ENCODE results near the gene SNAP25. TPM values are rescaled to one million over a fixed set of nuclear protein-coding genes. Genes with fewer than 3 reads are reported as not detected.

Gene SNAP25
- total RNA-seq, 2 donors from 2014 or later: 0.67 to 2.2 TPM

- no peak overlapping the region for H3K4me3 ChIP-seq
- H3K27ac ChIP-seq: no peak overlapping the region
- no peak for DNase-seq
- intact Hi-C loops (cut with DNase I): no loop called here
- no peak for TF ChIP-seq CTCF (IDR thresholded peaks at IDR 0.05)
- no peak overlapping the region for H3K9ac ChIP-seq (ENCODE audit: low read depth in 2 of 2, low read length in 2 of 2)
- no peaks in the 10 kb centered on the region for H3K27me3 ChIP-seq
- no peaks in the 10 kb centered on the region for H3K4me1 ChIP-seq
- H3K9me3 ChIP-seq: no peaks in the 10 kb centered on the region
- no peaks in the 10 kb centered on the region for H3K36me3 ChIP-seq
Measured at GRCh38 chr20:10200330-10200729, 18.3 kb upstream of the SNAP25 start.

- Histone ChIP-seq H3K36me3 (no peaks in the 10 kb centered on the region), H3K4me1 (no peaks in the 10 kb centered on the region), H3K27ac (no peak overlapping the region), H3K4me3 (no peak overlapping the region), H3K9me3 (no peaks in the 10 kb centered on the region), H3K9ac (ENCODE audit: low read depth in 2 of 2, low read length in 2 of 2) (no peak overlapping the region), H3K27me3 (no peaks in the 10 kb centered on the region)
- DNase-seq: no peak
- intact Hi-C loops (cut with DNase I): no loop called here
- TF ChIP-seq CTCF (IDR thresholded peaks at IDR 0.05): no peak
Measured at GRCh38 chr20:10201321-10201870, 17.2 kb upstream of the SNAP25 start.

- H3K4me1 ChIP-seq: no peaks in the 10 kb centered on the region
- H3K9me3 ChIP-seq: no peaks in the 10 kb centered on the region
- intact Hi-C loops (cut with DNase I): no loop called here
- no peaks in the 10 kb centered on the region for H3K27me3 ChIP-seq
- no peak overlapping the region for H3K4me3 ChIP-seq
- H3K9ac ChIP-seq (ENCODE audit: low read depth in 2 of 2, low read length in 2 of 2): no peak overlapping the region
- no peak overlapping the region for H3K27ac ChIP-seq
- TF ChIP-seq CTCF (IDR thresholded peaks at IDR 0.05): no peak
- H3K36me3 ChIP-seq: no peaks in the 10 kb centered on the region
- no peak for DNase-seq
Measured at GRCh38 chr20:10209091-10209490, 9.5 kb upstream of the SNAP25 start.

DNA sequence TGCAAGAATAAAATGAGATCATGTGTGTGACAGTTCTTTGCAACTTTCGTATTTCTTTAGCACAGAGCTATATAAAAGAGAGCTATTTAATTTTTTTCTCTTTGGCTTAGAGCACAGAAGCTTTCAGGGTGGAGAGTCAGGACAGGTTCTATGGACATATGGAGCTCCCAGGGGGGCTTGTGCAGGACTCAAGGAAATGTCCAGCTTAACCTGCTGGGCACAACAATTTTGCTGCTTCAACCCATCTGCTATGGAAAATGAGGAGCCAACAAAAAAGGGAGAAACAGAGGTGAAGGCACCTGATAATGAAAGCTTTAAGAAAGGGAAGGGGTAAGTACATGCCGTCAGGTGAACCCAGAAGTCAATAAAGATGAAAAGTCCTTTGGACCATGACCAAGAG lies 5.1 kb upstream of the SNAP25 start:
- DNase-seq: no peak
- peaks cover 6% of the 10 kb centered on the region for H3K27me3 ChIP-seq
- no peaks in the 10 kb centered on the region for H3K4me1 ChIP-seq
- no peak overlapping the region for H3K9ac ChIP-seq (ENCODE audit: low read depth in 2 of 2, low read length in 2 of 2)
- H3K27ac ChIP-seq: no peak overlapping the region
- no peaks in the 10 kb centered on the region for H3K36me3 ChIP-seq
- no peak overlapping the region for H3K4me3 ChIP-seq
- TF ChIP-seq CTCF (IDR thresholded peaks at IDR 0.05): no peak
- H3K9me3 ChIP-seq: no peaks in the 10 kb centered on the region
- intact Hi-C loops (cut with DNase I): no loop called here

- no peak for TF ChIP-seq CTCF (IDR thresholded peaks at IDR 0.05)
- intact Hi-C loops (cut with DNase I): no loop called here
- no peak overlapping the region for H3K27ac ChIP-seq
- H3K9me3 ChIP-seq: no peaks in the 10 kb centered on the region
- H3K27me3 ChIP-seq: peaks cover 14% of the 10 kb centered on the region
- DNase-seq: no peak
- no peak overlapping the region for H3K4me3 ChIP-seq
- H3K4me1 ChIP-seq: no peaks in the 10 kb centered on the region
- H3K36me3 ChIP-seq: no peaks in the 10 kb centered on the region
- no peak overlapping the region for H3K9ac ChIP-seq (ENCODE audit: low read depth in 2 of 2, low read length in 2 of 2)
Measured at GRCh38 chr20:10216146-10216791, 2.4 kb upstream of the SNAP25 start.

All from colonic mucosa (tissue), 4 donors.